ENCODE measurements around the gene NR1D2. TPM values are rescaled to one million over a fixed set of nuclear protein-coding genes. Genes with fewer than 3 reads are reported as not detected.
A peak's percentile ranks its signal among the peaks of the same experiment; 100 is the strongest.

Gene NR1D2
- total RNA-seq, 1 donor from 2014 or later, result 17.2 TPM

DNA sequence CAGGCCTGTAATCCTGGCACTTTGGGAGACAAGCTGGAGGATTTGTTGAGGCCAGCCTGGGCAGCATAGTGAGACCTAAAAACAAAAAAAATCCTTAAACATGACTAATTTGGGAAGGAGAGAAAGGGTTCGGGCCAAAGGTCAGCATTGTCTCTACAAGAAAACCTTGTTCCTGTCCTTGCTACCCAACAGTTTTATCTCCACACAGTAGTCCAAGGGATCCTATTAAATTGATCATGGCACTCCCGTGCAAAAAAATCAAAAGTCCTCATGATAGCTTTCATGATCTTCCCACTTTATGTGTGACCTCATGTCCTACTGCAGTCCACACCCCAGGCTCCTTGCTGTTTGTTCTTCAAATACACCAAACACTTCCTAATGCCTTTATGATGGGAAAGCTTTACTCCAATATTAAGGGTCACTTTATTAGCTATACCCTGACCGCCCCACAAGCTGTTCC lies 24.0 kb upstream of the NR1D2 start:
- Mint-ChIP-seq H3K4me3 (ENCODE audit: unreplicated experiment) (no peak overlapping the region), H3K27me3 (ENCODE audit: unreplicated experiment) (peaks cover 5% of the 10 kb centered on the region), H3K36me3 (ENCODE audit: low read depth, unreplicated experiment) (peaks cover 31% of the 10 kb centered on the region), H3K27ac (ENCODE audit: unreplicated experiment) (peak overlapping the region; percentile 14), H3K4me1 (ENCODE audit: unreplicated experiment) (peaks cover 23% of the 10 kb centered on the region), H3K9me3 (ENCODE audit: unreplicated experiment) (no peaks in the 10 kb centered on the region)
- TF ChIP-seq, protein P1, sequence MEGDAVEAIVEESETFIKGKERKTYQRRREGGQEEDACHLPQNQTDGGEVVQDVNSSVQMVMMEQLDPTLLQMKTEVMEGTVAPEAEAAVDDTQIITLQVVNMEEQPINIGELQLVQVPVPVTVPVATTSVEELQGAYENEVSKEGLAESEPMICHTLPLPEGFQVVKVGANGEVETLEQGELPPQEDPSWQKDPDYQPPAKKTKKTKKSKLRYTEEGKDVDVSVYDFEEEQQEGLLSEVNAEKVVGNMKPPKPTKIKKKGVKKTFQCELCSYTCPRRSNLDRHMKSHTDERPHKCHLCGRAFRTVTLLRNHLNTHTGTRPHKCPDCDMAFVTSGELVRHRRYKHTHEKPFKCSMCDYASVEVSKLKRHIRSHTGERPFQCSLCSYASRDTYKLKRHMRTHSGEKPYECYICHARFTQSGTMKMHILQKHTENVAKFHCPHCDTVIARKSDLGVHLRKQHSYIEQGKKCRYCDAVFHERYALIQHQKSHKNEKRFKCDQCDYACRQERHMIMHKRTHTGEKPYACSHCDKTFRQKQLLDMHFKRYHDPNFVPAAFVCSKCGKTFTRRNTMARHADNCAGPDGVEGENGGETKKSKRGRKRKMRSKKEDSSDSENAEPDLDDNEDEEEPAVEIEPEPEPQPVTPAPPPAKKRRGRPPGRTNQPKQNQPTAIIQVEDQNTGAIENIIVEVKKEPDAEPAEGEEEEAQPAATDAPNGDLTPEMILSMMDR (IDR thresholded peaks at IDR 0.05; ENCODE audit: unreplicated experiment), result no peak
- DNase-seq (ENCODE audit: low spot score), result no peak

DNA sequence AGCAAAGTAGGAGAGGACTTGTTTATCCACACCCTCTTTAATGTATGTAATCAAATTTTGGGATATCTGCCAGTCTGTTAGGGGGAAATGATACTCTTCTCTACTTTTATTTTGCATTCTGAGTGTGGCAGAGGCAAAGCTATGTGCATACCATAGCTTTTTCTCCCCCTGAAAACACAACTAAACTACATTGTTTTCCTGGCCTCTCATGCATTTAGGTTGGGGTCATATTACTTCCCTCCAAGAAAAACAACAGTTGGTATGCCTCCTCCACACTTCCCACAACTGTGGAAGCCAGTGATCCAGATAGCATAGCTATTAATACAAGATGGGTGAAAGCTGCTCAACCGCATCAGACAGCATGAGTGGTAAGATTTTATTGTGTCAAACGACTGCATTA lies 21.3 kb upstream of the NR1D2 start:
- Mint-ChIP-seq H3K36me3 (ENCODE audit: low read depth, unreplicated experiment) (peaks cover 17% of the 10 kb centered on the region), H3K27ac (ENCODE audit: unreplicated experiment) (no peak overlapping the region), H3K27me3 (ENCODE audit: unreplicated experiment) (no peaks in the 10 kb centered on the region), H3K4me1 (ENCODE audit: unreplicated experiment) (peaks cover 7% of the 10 kb centered on the region), H3K4me3 (ENCODE audit: unreplicated experiment) (no peak overlapping the region), H3K9me3 (ENCODE audit: unreplicated experiment) (no peaks in the 10 kb centered on the region)
- no peak for DNase-seq (ENCODE audit: low spot score)
- TF ChIP-seq, protein P1 (IDR thresholded peaks at IDR 0.05; ENCODE audit: unreplicated experiment), result no peak

DNA sequence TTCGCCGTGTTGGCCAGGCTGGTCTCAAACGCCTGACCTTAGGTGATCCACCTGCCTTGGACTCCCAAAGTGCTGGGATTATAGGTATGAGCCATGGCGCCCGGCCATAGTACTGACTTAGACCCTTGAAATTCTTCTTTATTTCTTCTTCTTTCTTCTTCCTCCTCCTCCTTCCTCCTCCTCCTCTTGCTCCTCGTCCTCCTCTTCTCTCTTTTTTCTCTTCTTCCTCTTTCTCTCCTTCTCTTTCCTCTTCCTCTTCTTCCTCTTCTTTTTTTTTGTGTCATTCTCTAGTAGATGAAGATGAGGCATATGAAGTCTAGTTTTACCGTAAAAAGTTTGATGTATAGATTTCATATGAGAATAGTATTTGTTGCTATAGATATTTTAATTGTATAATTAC lies 18.8 kb upstream of the NR1D2 start:
- Mint-ChIP-seq H3K4me3 (ENCODE audit: unreplicated experiment) (no peak overlapping the region), H3K27me3 (ENCODE audit: unreplicated experiment) (peaks cover 2% of the 10 kb centered on the region), H3K9me3 (ENCODE audit: unreplicated experiment) (no peaks in the 10 kb centered on the region), H3K4me1 (ENCODE audit: unreplicated experiment) (peaks cover 4% of the 10 kb centered on the region), H3K36me3 (ENCODE audit: low read depth, unreplicated experiment) (no peaks in the 10 kb centered on the region), H3K27ac (ENCODE audit: unreplicated experiment) (no peak overlapping the region)
- DNase-seq (ENCODE audit: low spot score), result no peak
- TF ChIP-seq, protein P1 (IDR thresholded peaks at IDR 0.05; ENCODE audit: unreplicated experiment), result no peak

DNA sequence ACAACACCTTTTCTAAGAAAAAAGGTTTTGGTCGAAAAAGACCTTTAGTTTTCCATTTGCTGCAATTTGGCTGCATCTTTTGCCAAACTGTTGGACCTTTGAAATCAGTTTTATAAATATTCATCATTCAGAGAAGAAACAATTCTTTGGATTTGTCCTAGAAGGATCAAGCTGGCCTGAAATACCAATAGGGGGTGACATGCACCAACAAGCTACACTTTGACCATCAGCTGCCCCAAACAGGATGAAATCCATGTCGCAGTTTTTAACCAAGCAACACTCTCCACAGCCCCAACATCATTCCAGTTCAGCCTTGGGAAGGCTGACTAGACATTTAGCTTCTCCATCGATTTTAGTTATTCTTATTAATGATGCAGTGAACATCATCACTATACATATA lies 18.4 kb upstream of the NR1D2 start:
- no peak for DNase-seq (ENCODE audit: low spot score)
- Mint-ChIP-seq H3K27ac (ENCODE audit: unreplicated experiment) (no peak overlapping the region), H3K27me3 (ENCODE audit: unreplicated experiment) (peaks cover 2% of the 10 kb centered on the region), H3K4me3 (ENCODE audit: unreplicated experiment) (no peak overlapping the region), H3K36me3 (ENCODE audit: low read depth, unreplicated experiment) (no peaks in the 10 kb centered on the region), H3K9me3 (ENCODE audit: unreplicated experiment) (no peaks in the 10 kb centered on the region), H3K4me1 (ENCODE audit: unreplicated experiment) (peaks cover 4% of the 10 kb centered on the region)
- TF ChIP-seq, protein P1 (IDR thresholded peaks at IDR 0.05; ENCODE audit: unreplicated experiment), result no peak

DNA sequence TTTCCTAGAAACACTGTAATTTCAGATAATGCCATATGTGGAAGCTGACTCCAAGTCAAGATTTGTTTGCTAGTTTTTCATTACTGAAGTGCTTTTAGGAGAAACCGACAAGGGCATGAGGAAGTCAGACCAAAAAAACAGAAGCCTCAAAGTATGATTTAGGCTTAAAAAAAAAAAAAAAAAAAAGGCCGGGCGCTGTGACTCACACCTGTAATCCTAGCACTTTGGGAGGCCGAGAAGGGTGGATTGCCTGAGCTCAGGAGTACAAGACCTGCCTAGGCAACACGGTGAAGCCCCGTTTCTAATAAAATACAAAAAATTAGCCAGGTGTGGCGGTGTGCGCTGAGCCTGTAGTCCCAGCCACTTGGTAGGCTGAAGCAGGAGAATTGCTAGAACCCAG lies 16.6 kb upstream of the NR1D2 start:
- TF ChIP-seq, protein P1 (IDR thresholded peaks at IDR 0.05; ENCODE audit: unreplicated experiment), result no peak
- Mint-ChIP-seq H3K4me1 (ENCODE audit: unreplicated experiment) (peaks cover 4% of the 10 kb centered on the region), H3K4me3 (ENCODE audit: unreplicated experiment) (no peak overlapping the region), H3K27ac (ENCODE audit: unreplicated experiment) (no peak overlapping the region), H3K36me3 (ENCODE audit: low read depth, unreplicated experiment) (no peaks in the 10 kb centered on the region), H3K9me3 (ENCODE audit: unreplicated experiment) (no peaks in the 10 kb centered on the region), H3K27me3 (ENCODE audit: unreplicated experiment) (peaks cover 2% of the 10 kb centered on the region)
- no peak for DNase-seq (ENCODE audit: low spot score)
